ENCODE data around the gene EFEMP1.

The EFEMP1 gene

GRCh38 chr2:55887351-55887750 lies 36.2 kb downstream of the EFEMP1 start:
- Histone ChIP-seq H3K36me3 (ENCODE audit: insufficient read depth, low read length) (no peaks in the 10 kb centered on the region), H3K9me3 (ENCODE audit: low read depth, low read length) (no peaks in the 10 kb centered on the region), H3K27ac (no peak overlapping the region), H3K9ac (ENCODE audit: insufficient read length) (no peak overlapping the region), H3K4me3 (no peak overlapping the region)
- no peak for DNase-seq (ENCODE audit: low read depth, low spot score)
- TF ChIP-seq FOXP2 (optimal IDR thresholded peaks at IDR 0.05; ENCODE audit: control extremely low read depth, extremely low read length, insufficient read depth) (no peak), EZH2 (IDR thresholded peaks at IDR 0.05) (no peak), POLR2AphosphoS5 (IDR thresholded peaks at IDR 0.05; ENCODE audit: borderline replicate concordance, low read depth, low read length) (no peak)

GRCh38 chr2:55885944-55886281 lies 37.7 kb downstream of the EFEMP1 start:
- no peak for DNase-seq (ENCODE audit: low read depth, low spot score)
- Histone ChIP-seq H3K27ac (no peak overlapping the region), H3K9me3 (ENCODE audit: low read depth, low read length) (no peaks in the 10 kb centered on the region), H3K36me3 (ENCODE audit: insufficient read depth, low read length) (no peaks in the 10 kb centered on the region), H3K9ac (ENCODE audit: insufficient read length) (no peak overlapping the region), H3K4me3 (no peak overlapping the region)
- TF ChIP-seq POLR2AphosphoS5 (IDR thresholded peaks at IDR 0.05; ENCODE audit: borderline replicate concordance, low read depth, low read length) = no peak
- no peak for TF ChIP-seq FOXP2 (optimal IDR thresholded peaks at IDR 0.05; ENCODE audit: control extremely low read depth, extremely low read length, insufficient read depth)
- TF ChIP-seq EZH2 (IDR thresholded peaks at IDR 0.05) = no peak

DNA sequence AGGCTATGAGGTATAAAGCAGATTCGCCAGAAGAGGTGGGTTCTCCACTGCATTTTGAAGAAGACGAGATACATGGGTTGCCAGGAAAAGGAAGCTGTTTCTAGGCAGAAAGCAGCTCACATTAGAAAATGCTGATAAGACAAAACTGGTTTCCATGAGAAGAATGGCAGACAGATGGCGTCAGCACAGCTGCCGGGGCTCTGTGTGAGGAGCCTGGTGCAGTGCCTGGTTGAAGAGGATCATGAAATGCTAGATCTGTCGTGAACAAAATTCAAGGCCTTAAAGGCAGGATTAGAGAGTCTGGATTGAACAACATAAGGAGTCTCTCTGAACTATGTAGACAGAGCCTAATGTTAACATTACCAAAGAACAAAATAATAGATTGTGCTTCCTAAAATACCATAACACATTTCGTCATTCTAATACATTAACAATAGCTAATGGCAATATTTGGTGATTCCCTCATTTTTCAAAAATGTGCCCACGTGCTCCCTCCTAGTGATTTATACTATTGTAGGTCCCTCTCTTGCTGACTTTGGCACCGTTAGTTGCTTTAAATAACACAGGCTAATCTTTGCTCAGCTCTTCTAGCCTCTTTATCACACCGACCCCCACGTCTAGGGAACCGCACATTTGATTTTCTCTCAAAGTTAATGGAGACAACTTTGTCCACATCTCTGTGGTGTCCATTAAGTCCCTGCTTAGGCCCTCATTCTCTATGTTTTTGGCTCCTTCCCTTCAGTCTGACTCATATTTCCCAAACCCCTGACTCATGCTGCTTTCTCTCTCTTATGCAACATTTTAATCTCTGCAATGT lies 38.2 kb downstream of the EFEMP1 start:
- DNase-seq (ENCODE audit: low read depth, low spot score) = peak; percentile 26
- no peaks in the 10 kb centered on the region for H3K36me3 ChIP-seq (ENCODE audit: insufficient read depth, low read length)
- no peak for TF ChIP-seq POLR2AphosphoS5 (IDR thresholded peaks at IDR 0.05; ENCODE audit: borderline replicate concordance, low read depth, low read length)
- TF ChIP-seq FOXP2 (optimal IDR thresholded peaks at IDR 0.05; ENCODE audit: control extremely low read depth, extremely low read length, insufficient read depth) = no peak
- no peak for TF ChIP-seq EZH2 (IDR thresholded peaks at IDR 0.05)
- H3K9ac ChIP-seq (ENCODE audit: insufficient read length) = no peak overlapping the region
- no peak overlapping the region for H3K27ac ChIP-seq
- no peaks in the 10 kb centered on the region for H3K9me3 ChIP-seq (ENCODE audit: low read depth, low read length)
- no peak overlapping the region for H3K4me3 ChIP-seq

GRCh38 chr2:55883829-55884228 lies 39.8 kb downstream of the EFEMP1 start:
- H3K36me3 ChIP-seq (ENCODE audit: insufficient read depth, low read length) = no peaks in the 10 kb centered on the region
- H3K27ac ChIP-seq = no peak overlapping the region
- H3K4me3 ChIP-seq = no peak overlapping the region
- H3K9me3 ChIP-seq (ENCODE audit: low read depth, low read length) = no peaks in the 10 kb centered on the region
- no peak overlapping the region for H3K9ac ChIP-seq (ENCODE audit: insufficient read length)
- TF ChIP-seq POLR2AphosphoS5 (IDR thresholded peaks at IDR 0.05; ENCODE audit: borderline replicate concordance, low read depth, low read length) = no peak
- TF ChIP-seq EZH2 (IDR thresholded peaks at IDR 0.05) = no peak
- TF ChIP-seq FOXP2 (optimal IDR thresholded peaks at IDR 0.05; ENCODE audit: control extremely low read depth, extremely low read length, insufficient read depth) = no peak
- DNase-seq (ENCODE audit: low read depth, low spot score) = no peak

GRCh38 chr2:55883357-55883756 lies 40.2 kb downstream of the EFEMP1 start:
- TF ChIP-seq POLR2AphosphoS5 (IDR thresholded peaks at IDR 0.05; ENCODE audit: borderline replicate concordance, low read depth, low read length) (no peak), EZH2 (IDR thresholded peaks at IDR 0.05) (no peak), FOXP2 (optimal IDR thresholded peaks at IDR 0.05; ENCODE audit: control extremely low read depth, extremely low read length, insufficient read depth) (no peak)
- H3K27ac ChIP-seq = no peak overlapping the region
- no peak overlapping the region for H3K9ac ChIP-seq (ENCODE audit: insufficient read length)
- no peak for DNase-seq (ENCODE audit: low read depth, low spot score)
- H3K4me3 ChIP-seq = no peak overlapping the region
- H3K36me3 ChIP-seq (ENCODE audit: insufficient read depth, low read length) = no peaks in the 10 kb centered on the region
- no peaks in the 10 kb centered on the region for H3K9me3 ChIP-seq (ENCODE audit: low read depth, low read length)

DNA sequence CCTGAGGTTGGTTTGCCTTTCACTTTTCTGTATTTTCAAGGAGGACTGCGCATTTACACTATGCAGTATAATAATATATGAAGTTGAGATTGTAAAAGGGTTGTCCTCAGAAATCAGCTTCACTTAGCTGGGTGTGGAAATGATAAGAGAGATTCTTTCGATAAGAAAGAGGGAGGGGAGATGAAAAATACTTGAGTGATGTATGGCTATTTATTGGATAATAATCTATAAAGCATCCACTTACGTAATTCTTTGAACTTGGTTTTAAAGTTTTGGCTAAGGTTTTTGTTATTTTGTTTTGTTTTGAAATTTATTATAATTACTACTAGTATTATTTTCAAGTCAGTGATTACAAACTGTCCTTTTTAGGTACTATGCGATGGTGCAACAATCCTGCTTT lies 40.6 kb downstream of the EFEMP1 start:
- Histone ChIP-seq H3K4me3 (no peak overlapping the region), H3K27ac (no peak overlapping the region), H3K9ac (ENCODE audit: insufficient read length) (no peak overlapping the region), H3K9me3 (ENCODE audit: low read depth, low read length) (no peaks in the 10 kb centered on the region), H3K36me3 (ENCODE audit: insufficient read depth, low read length) (no peaks in the 10 kb centered on the region)
- TF ChIP-seq FOXP2 (optimal IDR thresholded peaks at IDR 0.05; ENCODE audit: control extremely low read depth, extremely low read length, insufficient read depth) = no peak
- no peak for TF ChIP-seq EZH2 (IDR thresholded peaks at IDR 0.05)
- no peak for TF ChIP-seq POLR2AphosphoS5 (IDR thresholded peaks at IDR 0.05; ENCODE audit: borderline replicate concordance, low read depth, low read length)
- no peak for DNase-seq (ENCODE audit: low read depth, low spot score)

DNA sequence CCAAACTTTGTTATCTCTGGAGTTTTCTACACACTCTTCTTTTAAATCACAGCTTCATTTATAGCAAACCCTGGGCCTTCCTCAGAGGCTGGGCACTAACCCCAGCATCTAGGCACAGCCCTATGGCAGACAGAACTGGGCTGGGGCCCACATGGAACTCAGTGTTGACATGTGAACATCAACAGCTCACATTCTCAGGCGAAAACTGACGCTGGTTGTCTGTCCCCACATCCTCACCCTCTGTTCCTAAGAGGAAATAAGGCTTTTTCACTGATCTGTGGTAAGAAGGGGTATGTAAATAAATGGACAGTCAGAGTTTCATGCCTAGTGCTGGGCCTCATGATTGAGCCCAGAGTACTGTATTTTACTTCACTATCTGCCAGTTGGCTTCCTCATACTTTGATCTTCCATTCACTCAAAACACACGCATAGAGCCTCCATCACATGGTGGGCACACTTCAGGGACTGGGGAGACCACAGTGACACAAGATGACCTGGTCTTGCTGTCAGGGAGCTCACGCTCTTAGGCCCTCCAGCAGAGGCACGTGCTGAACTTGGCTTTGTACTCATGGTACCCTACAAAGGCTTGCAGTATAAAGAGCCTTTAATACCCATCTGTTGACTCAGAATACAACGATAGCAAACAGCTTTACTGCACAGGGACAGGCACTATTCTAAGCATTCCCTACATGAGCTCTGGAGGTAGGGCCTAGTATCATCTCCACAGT lies 43.0 kb downstream of the EFEMP1 start:
- Histone ChIP-seq H3K9ac (ENCODE audit: insufficient read length) (no peak overlapping the region), H3K9me3 (ENCODE audit: low read depth, low read length) (no peaks in the 10 kb centered on the region), H3K36me3 (ENCODE audit: insufficient read depth, low read length) (no peaks in the 10 kb centered on the region), H3K4me3 (no peak overlapping the region), H3K27ac (no peak overlapping the region)
- DNase-seq (ENCODE audit: low read depth, low spot score) = no peak
- TF ChIP-seq EZH2 (IDR thresholded peaks at IDR 0.05) (no peak), FOXP2 (optimal IDR thresholded peaks at IDR 0.05; ENCODE audit: control extremely low read depth, extremely low read length, insufficient read depth) (no peak), POLR2AphosphoS5 (IDR thresholded peaks at IDR 0.05; ENCODE audit: borderline replicate concordance, low read depth, low read length) (no peak)

DNA sequence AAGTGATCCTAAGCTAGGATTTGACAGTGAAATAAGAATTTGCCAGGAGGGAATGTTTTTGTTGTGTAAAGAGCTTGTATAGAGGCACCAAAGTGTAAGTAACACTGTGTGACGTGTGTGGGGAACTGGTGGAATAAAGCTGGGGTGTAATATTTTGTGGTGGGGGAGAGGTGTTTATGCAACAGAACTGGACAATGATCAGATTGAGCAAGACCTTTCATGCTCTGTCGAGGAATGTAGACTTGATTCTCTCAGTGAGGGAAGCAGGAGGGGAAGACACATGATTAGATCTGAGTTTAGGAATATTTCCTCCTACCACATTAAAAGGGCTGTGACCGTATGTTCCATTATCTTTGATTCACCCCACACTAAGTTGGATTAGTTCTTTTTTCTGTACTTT lies 43.6 kb downstream of the EFEMP1 start:
- no peaks in the 10 kb centered on the region for H3K36me3 ChIP-seq (ENCODE audit: insufficient read depth, low read length)
- H3K27ac ChIP-seq = no peak overlapping the region
- TF ChIP-seq FOXP2 (optimal IDR thresholded peaks at IDR 0.05; ENCODE audit: control extremely low read depth, extremely low read length, insufficient read depth) (no peak), POLR2AphosphoS5 (IDR thresholded peaks at IDR 0.05; ENCODE audit: borderline replicate concordance, low read depth, low read length) (no peak), EZH2 (IDR thresholded peaks at IDR 0.05) (no peak)
- no peak overlapping the region for H3K9ac ChIP-seq (ENCODE audit: insufficient read length)
- DNase-seq (ENCODE audit: low read depth, low spot score) = no peak
- no peak overlapping the region for H3K4me3 ChIP-seq
- no peaks in the 10 kb centered on the region for H3K9me3 ChIP-seq (ENCODE audit: low read depth, low read length)
